Measurements from ENCODE around the gene C9orf153. TPM values are rescaled to one million over a fixed set of nuclear protein-coding genes. Genes with fewer than 3 reads are reported as not detected.

The C9orf153 gene
- total RNA-seq, 4 donors from 2014 or later: 0.67 to 0.71 TPM; not detected in 2

GRCh38 chr9:86256653-86257052, 2.8 kb downstream of the C9orf153 start:
- Histone ChIP-seq H3K27me3 (no peaks in the 10 kb centered on the region), H3K4me3 (replicated peaks in 1 of 3) (no peak overlapping the region), H3K36me3 (no peaks in the 10 kb centered on the region), H3K4me1 (no peaks in the 10 kb centered on the region), H3K27ac (no peak overlapping the region), H3K9me3 (no peaks in the 10 kb centered on the region)
- intact Hi-C loops (cut with DNase I): no loop called here
- WGBS, 2 donors: 76 to 83% methylated on average over 3 of the region's 3 CpGs
- TF ChIP-seq CTCF (IDR thresholded peaks at IDR 0.05) (no peak), POLR2A (IDR thresholded peaks at IDR 0.05) (no peak)
- no peak for DNase-seq

- H3K27me3 ChIP-seq: no peaks in the 10 kb centered on the region
- H3K27ac ChIP-seq: no peak overlapping the region
- intact Hi-C loops (cut with DNase I): no loop called here
- H3K4me3 ChIP-seq (replicated peaks in 1 of 3): no peak overlapping the region
- no peaks in the 10 kb centered on the region for H3K9me3 ChIP-seq
- H3K36me3 ChIP-seq: no peaks in the 10 kb centered on the region
- DNase-seq: no peak
- WGBS, 2 donors: 92 to 100% methylated on average over 3 of the region's 3 CpGs
- H3K4me1 ChIP-seq: no peaks in the 10 kb centered on the region
- TF ChIP-seq POLR2A (IDR thresholded peaks at IDR 0.05): no peak
- no peak for TF ChIP-seq CTCF (IDR thresholded peaks at IDR 0.05)
Measured at GRCh38 chr9:86253577-86253976, 5.9 kb downstream of the C9orf153 start.

- Histone ChIP-seq H3K27ac (no peak overlapping the region), H3K9me3 (no peaks in the 10 kb centered on the region), H3K4me3 (replicated peaks in 1 of 3) (no peak overlapping the region), H3K4me1 (no peaks in the 10 kb centered on the region), H3K27me3 (no peaks in the 10 kb centered on the region), H3K36me3 (no peaks in the 10 kb centered on the region)
- 95% methylated on average over 1 of the region's 1 CpG for WGBS, 2 donors
- TF ChIP-seq POLR2A (IDR thresholded peaks at IDR 0.05) (no peak), CTCF (IDR thresholded peaks at IDR 0.05) (no peak)
- intact Hi-C loops (cut with DNase I): no loop called here
- DNase-seq: no peak
Measured at GRCh38 chr9:86252870-86253269, 6.6 kb downstream of the C9orf153 start.

- DNase-seq: no peak
- Histone ChIP-seq H3K36me3 (no peaks in the 10 kb centered on the region), H3K9me3 (no peaks in the 10 kb centered on the region), H3K4me1 (no peaks in the 10 kb centered on the region), H3K27ac (no peak overlapping the region), H3K4me3 (replicated peaks in 1 of 3) (no peak overlapping the region), H3K27me3 (no peaks in the 10 kb centered on the region)
- intact Hi-C loops (cut with DNase I): no loop called here
- TF ChIP-seq POLR2A (IDR thresholded peaks at IDR 0.05) (no peak), CTCF (IDR thresholded peaks at IDR 0.05) (no peak)
Measured at GRCh38 chr9:86250123-86250522, 9.3 kb downstream of the C9orf153 start.

GRCh38 chr9:86248746-86249145, 10.7 kb downstream of the C9orf153 start:
- no peak for DNase-seq
- Histone ChIP-seq H3K4me1 (no peaks in the 10 kb centered on the region), H3K9me3 (no peaks in the 10 kb centered on the region), H3K4me3 (replicated peaks in 1 of 3) (no peak overlapping the region), H3K27me3 (no peaks in the 10 kb centered on the region), H3K36me3 (no peaks in the 10 kb centered on the region), H3K27ac (no peak overlapping the region)
- TF ChIP-seq CTCF (IDR thresholded peaks at IDR 0.05) (no peak), POLR2A (IDR thresholded peaks at IDR 0.05) (no peak)
- 88 to 96% methylated on average over 4 of the region's 4 CpGs for WGBS, 2 donors
- intact Hi-C loops (cut with DNase I): no loop called here

Measured in thyroid gland (tissue), 4 donors.